ENCODE data around the gene SSC4D.
A peak's percentile ranks its signal among the peaks of the same experiment; 100 is the strongest.
"Not testable (repeated sequence)": the region's sequence is repeated elsewhere in the genome, so short reads cannot be mapped to it uniquely, and the experiment has no call there.

The SSC4D gene

GRCh38 chr7:76411626-76412025 is 2.1 kb upstream of the SSC4D start:
- Histone ChIP-seq H3K27ac (ENCODE audit: poor library complexity, severe bottlenecking) (no peak overlapping the region), H3K9me3 (ENCODE audit: severe bottlenecking) (no peaks in the 10 kb centered on the region), H3K36me3 (ENCODE audit: low read depth) (no peaks in the 10 kb centered on the region), H3K4me3 (ENCODE audit: severe bottlenecking) (no peak overlapping the region), H3K27me3 (ENCODE audit: insufficient read depth, poor library complexity, severe bottlenecking) (no peaks in the 10 kb centered on the region), H3K4me1 (ENCODE audit: insufficient read depth, poor library complexity, severe bottlenecking) (peaks cover 3% of the 10 kb centered on the region)
- DNase-seq (ENCODE audit: low spot score) (no peak), ATAC-seq (ENCODE audit: low read depth) (no peak)
- no peak for TF ChIP-seq CTCF (IDR thresholded peaks at IDR 0.05; ENCODE audit: poor library complexity, severe bottlenecking)

GRCh38 chr7:76408121-76408560 is 1.4 kb downstream of the SSC4D start:
- peaks cover 3% of the 10 kb centered on the region for H3K4me1 ChIP-seq (ENCODE audit: insufficient read depth, poor library complexity, severe bottlenecking)
- no peaks in the 10 kb centered on the region for H3K9me3 ChIP-seq (ENCODE audit: severe bottlenecking)
- H3K36me3 ChIP-seq (ENCODE audit: low read depth), result no peaks in the 10 kb centered on the region
- H3K4me3 ChIP-seq (ENCODE audit: severe bottlenecking), result no peak overlapping the region
- no peak for ATAC-seq (ENCODE audit: low read depth)
- no peak for TF ChIP-seq CTCF (IDR thresholded peaks at IDR 0.05; ENCODE audit: poor library complexity, severe bottlenecking)
- no peaks in the 10 kb centered on the region for H3K27me3 ChIP-seq (ENCODE audit: insufficient read depth, poor library complexity, severe bottlenecking)
- no peak for DNase-seq (ENCODE audit: low spot score)
- H3K27ac ChIP-seq (ENCODE audit: poor library complexity, severe bottlenecking), result no peak overlapping the region

GRCh38 chr7:76407718-76408117 is 1.8 kb downstream of the SSC4D start:
- ATAC-seq (ENCODE audit: low read depth) (0 out of 3 replicates have a peak, but pooled peaks have one; percentile 22), DNase-seq (ENCODE audit: low spot score) (no peak)
- H3K27me3 ChIP-seq (ENCODE audit: insufficient read depth, poor library complexity, severe bottlenecking), result no peaks in the 10 kb centered on the region
- H3K36me3 ChIP-seq (ENCODE audit: low read depth), result no peaks in the 10 kb centered on the region
- H3K4me1 ChIP-seq (ENCODE audit: insufficient read depth, poor library complexity, severe bottlenecking), result peaks cover 3% of the 10 kb centered on the region
- no peak for TF ChIP-seq CTCF (IDR thresholded peaks at IDR 0.05; ENCODE audit: poor library complexity, severe bottlenecking)
- H3K4me3 ChIP-seq (ENCODE audit: severe bottlenecking), result no peak overlapping the region
- no peak overlapping the region for H3K27ac ChIP-seq (ENCODE audit: poor library complexity, severe bottlenecking)
- no peaks in the 10 kb centered on the region for H3K9me3 ChIP-seq (ENCODE audit: severe bottlenecking)

GRCh38 chr7:76405738-76406137 is 3.8 kb downstream of the SSC4D start:
- no peak for TF ChIP-seq CTCF (IDR thresholded peaks at IDR 0.05; ENCODE audit: poor library complexity, severe bottlenecking)
- Histone ChIP-seq H3K27me3 (ENCODE audit: insufficient read depth, poor library complexity, severe bottlenecking) (no peaks in the 10 kb centered on the region), H3K4me1 (ENCODE audit: insufficient read depth, poor library complexity, severe bottlenecking) (peaks cover 3% of the 10 kb centered on the region), H3K9me3 (ENCODE audit: severe bottlenecking) (no peaks in the 10 kb centered on the region), H3K27ac (ENCODE audit: poor library complexity, severe bottlenecking) (no peak overlapping the region), H3K36me3 (ENCODE audit: low read depth) (no peaks in the 10 kb centered on the region), H3K4me3 (ENCODE audit: severe bottlenecking) (no peak overlapping the region)
- ATAC-seq (ENCODE audit: low read depth), result no peak
- DNase-seq (ENCODE audit: low spot score), result no peak

- Histone ChIP-seq H3K4me3 (ENCODE audit: severe bottlenecking) (no peak overlapping the region), H3K9me3 (ENCODE audit: severe bottlenecking) (no peaks in the 10 kb centered on the region), H3K36me3 (ENCODE audit: low read depth) (no peaks in the 10 kb centered on the region), H3K4me1 (ENCODE audit: insufficient read depth, poor library complexity, severe bottlenecking) (peaks cover 2% of the 10 kb centered on the region), H3K27me3 (ENCODE audit: insufficient read depth, poor library complexity, severe bottlenecking) (no peaks in the 10 kb centered on the region), H3K27ac (ENCODE audit: poor library complexity, severe bottlenecking) (no peak overlapping the region)
- ATAC-seq (ENCODE audit: low read depth) (no peak), DNase-seq (ENCODE audit: low spot score) (no peak)
- TF ChIP-seq CTCF (IDR thresholded peaks at IDR 0.05; ENCODE audit: poor library complexity, severe bottlenecking), result no peak
Measured at GRCh38 chr7:76403780-76404494, 5.6 kb downstream of the SSC4D start.

GRCh38 chr7:76403097-76403496 is 6.4 kb downstream of the SSC4D start:
- ATAC-seq (ENCODE audit: low read depth); H3K4me1 ChIP-seq (ENCODE audit: insufficient read depth, poor library complexity, severe bottlenecking); H3K27ac ChIP-seq (ENCODE audit: poor library complexity, severe bottlenecking); H3K36me3 ChIP-seq (ENCODE audit: low read depth); DNase-seq (ENCODE audit: low spot score); H3K4me3 ChIP-seq (ENCODE audit: severe bottlenecking); H3K27me3 ChIP-seq (ENCODE audit: insufficient read depth, poor library complexity, severe bottlenecking); H3K9me3 ChIP-seq (ENCODE audit: severe bottlenecking): not testable (repeated sequence)
